GM18526 (cell line): ENCODE results near the gene RAC2.

Experiments used
- POLR2A ChIP-seq: IDR thresholded peaks from 3 replicates; pipeline ENCODE4 v1.6.1; 2011; ENCODE audit not compliant: insufficient read length; ENCODE audit errors: extremely low read depth

The RAC2 gene

DNA sequence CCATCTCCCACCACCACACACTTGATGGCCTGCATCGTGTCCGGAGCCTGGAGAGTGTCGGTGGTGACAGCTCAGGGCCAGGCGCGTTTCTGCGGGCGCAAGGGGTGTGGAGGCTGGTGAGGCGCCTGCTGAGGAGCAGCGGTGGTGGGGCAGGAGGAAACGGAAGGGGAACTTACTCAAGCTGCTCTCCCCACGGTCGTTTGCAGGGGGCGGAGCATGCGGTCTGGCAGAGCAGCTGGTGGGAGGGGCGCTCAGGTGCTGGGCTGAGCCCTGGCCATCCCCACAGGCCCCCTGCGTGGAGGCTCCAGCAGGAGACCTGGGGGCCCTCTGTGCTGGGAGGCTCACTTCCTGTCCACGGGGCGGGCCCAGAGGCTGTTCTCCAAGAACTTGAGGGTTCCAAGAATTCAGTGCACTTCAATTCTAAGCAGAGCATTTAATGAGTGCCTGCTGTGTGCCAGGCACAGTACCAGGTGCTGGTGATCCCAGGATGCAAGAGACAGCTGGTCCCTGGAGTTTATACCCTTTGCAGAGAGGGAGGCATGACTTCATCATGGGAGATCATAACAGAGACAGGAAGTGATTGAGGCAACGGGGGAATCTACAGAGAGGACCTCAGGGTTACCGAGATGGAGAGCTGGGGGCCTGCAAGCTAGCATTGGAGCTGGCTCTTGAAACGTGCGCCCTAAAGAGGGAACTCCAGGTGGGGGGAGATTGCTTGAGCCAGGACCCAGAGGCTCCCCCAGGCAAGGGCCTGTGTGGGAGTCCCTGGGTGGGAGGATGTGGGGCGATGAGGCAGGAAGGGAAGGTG, at the start of gene RAC2:
RAC2 (minus strand) TSS at position 156 of the 808 bp plus-strand sequence; CDS start at position 35, 121 bp downstream.
- TF ChIP-seq POLR2A: peak; percentile 95

DNA sequence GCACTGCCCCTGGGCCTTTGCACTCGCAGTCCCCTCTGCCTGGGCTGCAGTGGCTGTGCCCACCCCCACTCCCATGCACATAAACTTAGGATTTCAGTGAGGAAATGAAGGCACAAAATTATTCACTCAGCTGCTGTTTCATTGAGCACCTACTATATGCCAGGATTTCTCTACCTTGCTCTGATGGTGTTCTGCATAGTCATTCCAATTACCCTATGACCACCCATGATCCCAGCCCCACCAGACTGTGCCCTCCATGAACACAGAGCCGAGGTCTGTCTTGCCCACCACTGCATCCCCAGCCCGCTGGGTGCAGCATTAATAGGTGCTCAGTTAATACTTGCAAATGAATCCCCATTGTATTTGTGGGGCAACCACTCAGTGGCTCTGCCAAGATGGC, 49.1 kb upstream of the RAC2 start:
- TF ChIP-seq POLR2A: no peak

- no peak for TF ChIP-seq POLR2A
Observed at GRCh38 chr22:37292641-37293040, 48.6 kb upstream of the RAC2 start.

GRCh38 chr22:37291559-37292298, 47.7 kb upstream of the RAC2 start:
- no peak for TF ChIP-seq POLR2A

DNA sequence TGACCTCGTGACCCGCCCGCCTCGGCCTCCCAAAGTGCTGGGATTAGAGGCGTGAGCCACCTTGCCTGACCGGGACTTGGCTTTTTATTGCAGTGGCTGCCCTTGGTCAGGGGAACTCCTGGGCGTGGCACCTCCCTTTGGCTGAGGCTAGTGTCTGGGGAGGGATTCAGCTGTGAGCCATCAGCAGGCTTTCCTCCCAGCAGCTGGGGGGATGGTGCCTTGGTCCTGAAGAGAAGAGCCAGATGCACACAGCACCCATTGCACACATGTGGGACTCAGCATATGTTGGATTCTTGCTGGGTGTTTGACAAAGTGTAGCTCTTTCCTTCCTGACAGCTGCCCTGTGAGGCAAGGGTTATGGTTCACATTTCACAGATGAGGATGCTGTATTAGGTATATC, 46.7 kb upstream of the RAC2 start:
- no peak for TF ChIP-seq POLR2A

- TF ChIP-seq POLR2A: no peak
Observed at GRCh38 chr22:37289156-37289735, 45.2 kb upstream of the RAC2 start.

DNA sequence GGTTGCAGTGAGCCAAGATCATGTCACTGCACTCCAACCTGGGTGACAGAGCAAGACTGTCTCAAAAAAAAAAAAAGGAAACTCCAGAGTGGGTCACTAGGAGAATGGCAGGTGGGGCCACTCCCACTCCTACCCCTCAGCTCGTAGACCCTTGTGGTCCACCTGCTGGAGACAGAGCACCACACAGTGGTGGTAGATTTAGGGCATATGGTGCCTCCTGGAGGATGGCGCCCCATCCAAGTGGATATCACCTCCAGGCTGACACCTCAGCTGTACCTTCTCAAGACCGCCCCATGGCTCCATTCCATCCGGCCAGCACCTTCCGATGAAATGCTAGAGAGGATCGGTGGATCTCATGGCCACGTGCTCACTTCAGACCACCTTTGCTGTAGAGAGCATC, 44.5 kb upstream of the RAC2 start:
- TF ChIP-seq POLR2A: no peak

DNA sequence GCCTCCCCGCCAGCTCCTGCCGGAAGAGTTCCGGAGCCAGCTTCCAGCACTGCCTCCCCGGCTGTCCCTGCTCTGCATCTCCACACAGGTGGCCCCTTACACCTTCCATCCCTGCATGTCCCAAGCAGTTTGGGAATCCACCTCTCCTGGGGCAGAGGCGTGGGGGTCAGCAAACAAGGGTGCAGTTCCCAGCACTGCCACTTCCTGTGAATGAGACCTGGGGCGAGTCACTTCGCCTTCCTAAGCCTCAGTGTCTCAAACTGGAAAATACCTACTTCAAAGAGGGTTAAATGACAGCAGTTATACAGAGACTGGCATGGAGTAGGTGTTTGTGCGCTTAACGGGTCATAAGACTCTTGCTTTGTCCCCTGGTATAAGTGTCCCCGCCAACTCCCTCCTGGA, 43.5 kb upstream of the RAC2 start:
- no peak for TF ChIP-seq POLR2A

GRCh38 chr22:37285937-37286336, 41.9 kb upstream of the RAC2 start:
- no peak for TF ChIP-seq POLR2A

GRCh38 chr22:37284805-37285355, 40.8 kb upstream of the RAC2 start:
- peak; percentile 34 for TF ChIP-seq POLR2A

DNA sequence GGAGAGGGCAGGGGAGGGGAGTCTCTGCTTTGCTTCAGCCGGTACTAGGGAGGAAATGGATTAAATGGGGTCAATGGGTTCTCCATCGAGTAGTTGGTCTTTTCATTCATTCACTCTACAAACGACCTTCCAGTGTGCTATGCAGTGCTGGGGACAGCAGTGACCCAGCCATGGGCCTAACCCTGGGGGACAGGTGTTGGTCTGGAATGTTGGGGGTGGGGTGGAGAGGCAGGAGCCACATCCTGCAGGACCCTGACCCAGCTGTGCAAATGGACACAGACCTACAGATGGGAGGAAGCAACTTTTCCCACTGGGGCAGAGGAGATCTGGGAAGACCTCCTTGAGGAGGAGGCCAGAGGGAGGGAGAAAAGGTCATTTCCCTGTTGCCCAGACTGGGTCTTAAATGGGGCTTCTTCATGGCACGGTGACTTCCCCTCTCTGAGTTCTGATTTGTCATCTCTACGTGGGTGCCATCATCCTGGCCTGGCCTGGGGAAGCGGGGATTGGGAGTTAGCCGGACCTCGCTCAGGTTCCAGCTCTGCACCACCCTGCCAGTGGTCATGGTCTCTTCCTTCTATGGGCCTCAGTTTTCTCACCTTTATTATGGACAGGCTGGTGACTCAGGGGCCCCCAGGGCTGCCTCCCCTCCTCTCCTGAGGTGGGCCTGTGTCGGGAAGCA, 40.2 kb upstream of the RAC2 start:
- no peak for TF ChIP-seq POLR2A

- TF ChIP-seq POLR2A: no peak
Observed at GRCh38 chr22:37283393-37283937, 39.4 kb upstream of the RAC2 start.

GRCh38 chr22:37282385-37282677, 38.3 kb upstream of the RAC2 start, which contains the start of gene CYTH4:
Gene CYTH4 (plus strand): TSS chr22:37282508. CDS start chr22:37282570, 62 bp downstream.
- TF ChIP-seq POLR2A: peak; percentile 41

DNA sequence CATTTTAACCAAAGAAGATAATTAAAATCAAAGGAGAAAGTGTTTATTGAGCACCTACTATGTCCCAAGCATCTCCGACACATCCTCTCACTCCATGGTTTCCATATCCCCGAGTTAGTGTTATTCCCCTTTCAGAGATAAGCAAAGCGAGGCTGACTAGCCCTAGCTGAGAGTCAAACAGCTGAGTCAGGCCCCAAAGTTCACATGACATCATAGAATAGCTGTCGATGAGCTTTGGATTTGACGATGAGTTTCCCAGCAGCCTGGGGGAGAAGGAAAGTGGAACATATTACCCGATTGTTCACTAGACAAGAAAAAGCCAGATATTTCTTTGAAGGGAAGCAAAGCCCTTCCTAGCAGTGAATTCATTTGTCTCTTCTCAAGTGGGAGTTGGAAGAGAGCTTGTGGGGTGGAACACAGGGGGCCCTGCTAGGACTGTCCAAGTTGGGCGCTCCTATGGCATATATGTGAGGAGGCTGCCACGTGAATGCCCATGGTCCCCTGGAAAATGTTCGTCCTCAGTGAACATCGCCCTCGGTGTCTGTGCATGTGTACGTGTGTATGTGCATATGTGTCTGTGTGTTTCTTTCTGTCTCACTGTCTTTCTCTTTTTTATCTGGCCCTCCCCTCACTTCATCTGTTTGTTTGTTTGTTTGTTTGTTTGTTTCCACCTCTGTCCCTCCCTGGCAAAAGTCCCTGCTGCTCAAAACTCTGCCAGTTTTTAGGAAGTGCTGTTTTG, 37.7 kb upstream of the RAC2 start:
- no peak for TF ChIP-seq POLR2A

GRCh38 chr22:37281195-37281594, 37.1 kb upstream of the RAC2 start:
- TF ChIP-seq POLR2A: no peak

DNA sequence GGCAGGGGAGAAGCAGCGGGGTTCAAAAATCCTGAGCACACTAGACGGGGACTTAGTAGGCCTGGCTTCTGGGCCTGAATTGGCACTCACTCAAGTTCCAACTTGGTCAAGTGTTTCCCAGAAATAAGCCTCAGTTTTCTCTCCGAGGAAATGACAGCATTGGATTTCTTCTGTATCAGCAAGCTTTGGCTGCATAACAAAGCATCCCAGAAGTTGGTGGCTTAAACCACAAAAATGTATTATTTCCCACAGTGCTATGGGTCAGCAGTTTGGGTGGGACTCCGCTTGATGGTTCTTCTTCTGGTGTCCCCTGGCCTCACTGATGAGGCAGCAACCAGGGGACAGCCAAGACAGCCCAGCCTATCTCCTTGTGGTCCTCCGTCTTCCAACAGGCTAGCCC, 36.6 kb upstream of the RAC2 start:
- TF ChIP-seq POLR2A: no peak
